ENCODE data around the gene RNLS. TPM values are rescaled to one million over a fixed set of nuclear protein-coding genes. Genes with fewer than 3 reads are reported as not detected.

RNLS gene
- total and polyA plus RNA-seq, 2 of the 8 experiments (the other 6 are each of a cell fraction or from before 2014, with no cell fraction given): 7.5 to 12.7 TPM

- TF ChIP-seq ATF2 (IDR thresholded peaks at IDR 0.05; ENCODE audit: low read length) (no peak), CREB1 (IDR thresholded peaks at IDR 0.05) (no peak), SAP30 (IDR thresholded peaks at IDR 0.05; ENCODE audit: insufficient read depth, insufficient replicate concordance, low read length) (no peak), SIX5 (IDR thresholded peaks at IDR 0.05; ENCODE audit: low read depth, low read length) (no peak)
These were observed 199.8 kb downstream of the RNLS start (continued) for GRCh38 chr10:88383276-88383675.
